ENCODE data around the gene ANKLE1.
"Not testable (repeated sequence)": the region's sequence is repeated elsewhere in the genome, so short reads cannot be mapped to it uniquely, and the experiment has no call there.

Gene ANKLE1

DNA sequence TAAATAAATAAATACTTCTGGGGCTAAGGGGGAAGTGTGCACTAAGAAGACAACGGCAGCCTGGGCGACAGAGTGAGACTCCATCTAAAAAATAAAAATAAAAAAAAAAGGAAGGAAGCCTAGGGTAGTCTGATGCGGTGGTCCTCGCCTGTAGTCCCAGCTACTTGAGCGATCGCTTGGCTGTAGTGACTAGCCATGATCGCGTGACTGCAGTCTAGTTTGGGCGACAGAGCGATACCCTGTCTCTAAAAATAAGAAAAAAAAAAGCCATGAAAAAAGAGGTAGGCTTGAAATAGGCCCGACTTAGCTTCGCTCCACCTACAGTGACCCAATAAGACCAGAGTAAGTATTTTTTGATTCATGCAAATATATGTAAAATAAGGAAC lies 15.1 kb upstream of the ANKLE1 start:
- peaks cover 4 to 7% of the 10 kb centered on the region in 2 donors for H3K4me1 ChIP-seq (ENCODE audit: control insufficient read depth in 2 of 2, insufficient read depth in 1 of 2, low read depth in 1 of 2, low read length in 2 of 2)
- peak overlapping the region; percentile 61 for H2AFZ ChIP-seq (ENCODE audit: low read length)
- H3K4me2 ChIP-seq (ENCODE audit: insufficient read depth, low read length, poor library complexity, severe bottlenecking) = no peak overlapping the region
- no peak overlapping the region for H2BK12ac ChIP-seq (ENCODE audit: low read length)
- H3K4me3 ChIP-seq (ENCODE audit: low read length in 2 of 2) = no peak overlapping the region
- H3K18ac ChIP-seq (ENCODE audit: low read length) = no peak overlapping the region
- no peaks in the 10 kb centered on the region for H3K9me3 ChIP-seq (replicated peaks in 1 of 2; ENCODE audit: control insufficient read depth in 2 of 2, insufficient read depth in 1 of 2, low read depth in 1 of 2, low read length in 2 of 2)
- H3K79me1 ChIP-seq (ENCODE audit: low read depth, low read length) = peaks cover 4% of the 10 kb centered on the region
- no peak overlapping the region for H3K9ac ChIP-seq (ENCODE audit: low read depth, low read length, poor library complexity)
- H2BK120ac ChIP-seq (ENCODE audit: low read depth, low read length) = no peak overlapping the region
- H2BK15ac ChIP-seq (ENCODE audit: low read length) = no peak overlapping the region
- no peak overlapping the region for H2BK5ac ChIP-seq (ENCODE audit: low read length)
- no peak overlapping the region for H3K23ac ChIP-seq (ENCODE audit: low read depth, low read length, poor library complexity)
- no CpG with 5 or more reads among the region's 12 CpGs for WGBS, 2 donors (ENCODE audit: extremely low coverage in 2 of 2, insufficient read length in 2 of 2, insufficient replicate concordance in 1 of 2)
- H2AK5ac ChIP-seq (ENCODE audit: low read depth, low read length) = no peak overlapping the region
- no peak overlapping the region for H3K4ac ChIP-seq (ENCODE audit: low read length)
- no peak overlapping the region for H4K91ac ChIP-seq (ENCODE audit: low read depth, low read length, poor library complexity)
- H3K27ac ChIP-seq (replicated peaks; ENCODE audit: low read length) = no peak overlapping the region
- H3K14ac ChIP-seq (ENCODE audit: low read length) = no peak overlapping the region
- DNase-seq (ENCODE audit: low spot score) = no peak
- no peaks in the 10 kb centered on the region for H3K27me3 ChIP-seq (ENCODE audit: control insufficient read depth in 3 of 3, insufficient read depth in 3 of 3, low read depth in 1 of 3, low read length in 3 of 3)
- H3K36me3 ChIP-seq (replicated peaks in 1 of 2; ENCODE audit: control insufficient read depth in 2 of 2, insufficient read depth in 2 of 2, low read length in 2 of 2) = peaks cover 7 to 22% of the 10 kb centered on the region in 2 donors
- H4K8ac ChIP-seq (ENCODE audit: low read depth, low read length) = no peak overlapping the region

DNA sequence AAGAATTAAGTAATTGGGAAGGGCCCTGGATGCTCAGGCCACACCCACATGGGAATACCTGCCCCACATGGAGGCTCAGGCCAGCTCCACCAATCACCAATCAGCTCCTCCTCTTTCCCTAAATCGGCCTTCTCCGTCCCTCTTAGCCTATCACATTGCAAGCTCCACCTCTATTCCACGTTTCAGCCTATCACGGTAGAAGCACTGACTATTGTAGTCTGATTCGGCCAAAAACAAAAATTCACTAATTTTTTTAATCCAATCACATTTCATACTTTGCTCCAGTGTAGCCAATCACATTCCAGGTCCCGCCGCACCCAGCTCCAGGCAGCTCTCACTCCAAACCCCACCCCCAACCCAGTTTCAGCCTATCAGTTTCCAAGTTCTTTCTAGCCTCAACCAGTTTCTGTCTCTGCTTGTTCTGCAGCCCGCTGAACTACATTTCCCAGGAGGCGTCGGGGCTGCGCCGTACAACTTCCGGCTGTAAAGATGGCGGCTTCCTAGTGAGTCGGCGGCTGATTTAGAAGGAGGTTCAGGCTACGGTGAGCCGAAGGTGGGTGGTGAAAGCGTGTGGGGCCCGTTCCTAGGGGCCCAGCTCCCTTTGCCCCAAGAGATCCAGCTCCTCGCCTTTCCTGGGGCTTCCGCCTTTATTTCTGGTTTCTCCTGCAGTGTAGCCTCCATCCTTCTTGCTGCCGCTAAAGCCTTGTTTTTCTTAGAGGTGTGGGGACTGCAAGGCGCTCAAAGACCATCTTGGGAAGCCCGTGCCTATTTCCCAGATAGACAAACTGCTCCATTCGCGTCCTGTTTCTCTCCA lies 14.5 kb upstream of the ANKLE1 start, which contains the start of gene BABAM1:
Gene BABAM1 (plus strand): TSS at position 469 of the 814 bp plus-strand sequence. CDS start 1,364 bp downstream, outside the sequence.
- no CpG with 5 or more reads among the region's 27 CpGs for WGBS, 2 donors (ENCODE audit: extremely low coverage in 2 of 2, insufficient read length in 2 of 2, insufficient replicate concordance in 1 of 2)
- no peaks in the 10 kb centered on the region for H3K27me3 ChIP-seq (ENCODE audit: control insufficient read depth in 3 of 3, insufficient read depth in 3 of 3, low read depth in 1 of 3, low read length in 3 of 3)
- peak within 1 kb of the TSS; percentile 84 for H3K4me2 ChIP-seq (ENCODE audit: insufficient read depth, low read length, poor library complexity, severe bottlenecking)
- no peaks in the 10 kb centered on the region for H3K9me3 ChIP-seq (replicated peaks in 1 of 2; ENCODE audit: control insufficient read depth in 2 of 2, insufficient read depth in 1 of 2, low read depth in 1 of 2, low read length in 2 of 2)
- no peak within 1 kb of the TSS for H2BK12ac ChIP-seq (ENCODE audit: low read length)
- no peak within 1 kb of the TSS for H2AK5ac ChIP-seq (ENCODE audit: low read depth, low read length)
- no peak within 1 kb of the TSS for H4K8ac ChIP-seq (ENCODE audit: low read depth, low read length)
- H3K4ac ChIP-seq (ENCODE audit: low read length) = no peak within 1 kb of the TSS
- no peak within 1 kb of the TSS for H2BK5ac ChIP-seq (ENCODE audit: low read length)
- H3K4me3 ChIP-seq (ENCODE audit: low read length in 2 of 2) = peak within 1 kb of the TSS; percentile 63 to 87
- DNase-seq (ENCODE audit: low spot score) = peak; percentile 97
- peak within 1 kb of the TSS; percentile 15 for H3K27ac ChIP-seq (replicated peaks; ENCODE audit: low read length)
- H3K23ac ChIP-seq (ENCODE audit: low read depth, low read length, poor library complexity) = no peak within 1 kb of the TSS
- H2BK15ac ChIP-seq (ENCODE audit: low read length) = no peak within 1 kb of the TSS
- H3K4me1 ChIP-seq (ENCODE audit: control insufficient read depth in 2 of 2, insufficient read depth in 1 of 2, low read depth in 1 of 2, low read length in 2 of 2) = peaks cover 4 to 7% of the 10 kb centered on the region in 2 donors
- peaks cover 4% of the 10 kb centered on the region for H3K79me1 ChIP-seq (ENCODE audit: low read depth, low read length)
- H3K14ac ChIP-seq (ENCODE audit: low read length) = no peak within 1 kb of the TSS
- no peak within 1 kb of the TSS for H4K91ac ChIP-seq (ENCODE audit: low read depth, low read length, poor library complexity)
- H3K9ac ChIP-seq (ENCODE audit: low read depth, low read length, poor library complexity) = peak within 1 kb of the TSS; percentile 21
- no peak within 1 kb of the TSS for H2BK120ac ChIP-seq (ENCODE audit: low read depth, low read length)
- peak within 1 kb of the TSS; percentile 36 for H3K18ac ChIP-seq (ENCODE audit: low read length)
- peaks cover 8 to 28% of the 10 kb centered on the region in 2 donors for H3K36me3 ChIP-seq (replicated peaks in 1 of 2; ENCODE audit: control insufficient read depth in 2 of 2, insufficient read depth in 2 of 2, low read length in 2 of 2)
- peak within 1 kb of the TSS; percentile 79 for H2AFZ ChIP-seq (ENCODE audit: low read length)

DNA sequence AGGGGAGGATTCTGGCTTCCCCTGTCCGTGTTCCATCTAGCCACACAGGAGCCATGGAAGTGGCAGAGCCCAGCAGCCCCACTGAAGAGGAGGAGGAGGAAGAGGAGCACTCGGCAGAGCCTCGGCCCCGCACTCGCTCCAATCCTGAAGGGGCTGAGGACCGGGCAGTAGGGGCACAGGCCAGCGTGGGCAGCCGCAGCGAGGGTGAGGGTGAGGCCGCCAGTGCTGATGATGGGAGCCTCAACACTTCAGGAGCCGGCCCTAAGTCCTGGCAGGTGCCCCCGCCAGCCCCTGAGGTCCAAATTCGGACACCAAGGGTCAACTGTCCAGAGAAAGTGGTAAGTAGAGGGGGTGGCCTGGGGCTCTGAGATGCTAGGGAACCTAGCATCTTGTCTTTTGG lies 12.9 kb upstream of the ANKLE1 start:
- peaks cover 4% of the 10 kb centered on the region for H3K79me1 ChIP-seq (ENCODE audit: low read depth, low read length)
- no peak overlapping the region for H2BK5ac ChIP-seq (ENCODE audit: low read length)
- H2BK12ac ChIP-seq (ENCODE audit: low read length) = no peak overlapping the region
- H3K9me3 ChIP-seq (replicated peaks in 1 of 2; ENCODE audit: control insufficient read depth in 2 of 2, insufficient read depth in 1 of 2, low read depth in 1 of 2, low read length in 2 of 2) = no peaks in the 10 kb centered on the region
- no peak overlapping the region for H3K4me2 ChIP-seq (ENCODE audit: insufficient read depth, low read length, poor library complexity, severe bottlenecking)
- H3K4ac ChIP-seq (ENCODE audit: low read length) = no peak overlapping the region
- no peak overlapping the region for H2BK15ac ChIP-seq (ENCODE audit: low read length)
- H2AK5ac ChIP-seq (ENCODE audit: low read depth, low read length) = no peak overlapping the region
- no peak for DNase-seq (ENCODE audit: low spot score)
- peaks cover 4 to 7% of the 10 kb centered on the region in 2 donors for H3K4me1 ChIP-seq (ENCODE audit: control insufficient read depth in 2 of 2, insufficient read depth in 1 of 2, low read depth in 1 of 2, low read length in 2 of 2)
- H2AFZ ChIP-seq (ENCODE audit: low read length) = no peak overlapping the region
- no peak overlapping the region for H3K27ac ChIP-seq (replicated peaks; ENCODE audit: low read length)
- no peak overlapping the region for H3K18ac ChIP-seq (ENCODE audit: low read length)
- H2BK120ac ChIP-seq (ENCODE audit: low read depth, low read length) = no peak overlapping the region
- no peak overlapping the region for H3K9ac ChIP-seq (ENCODE audit: low read depth, low read length, poor library complexity)
- H3K27me3 ChIP-seq (ENCODE audit: control insufficient read depth in 3 of 3, insufficient read depth in 3 of 3, low read depth in 1 of 3, low read length in 3 of 3) = no peaks in the 10 kb centered on the region
- H3K23ac ChIP-seq (ENCODE audit: low read depth, low read length, poor library complexity) = no peak overlapping the region
- H4K8ac ChIP-seq (ENCODE audit: low read depth, low read length) = no peak overlapping the region
- peak overlapping the region in 1 of 2 donors; percentile 20 for H3K4me3 ChIP-seq (ENCODE audit: low read length in 2 of 2)
- H3K36me3 ChIP-seq (replicated peaks in 1 of 2; ENCODE audit: control insufficient read depth in 2 of 2, insufficient read depth in 2 of 2, low read length in 2 of 2) = peaks cover 8 to 35% of the 10 kb centered on the region in 2 donors
- no peak overlapping the region for H4K91ac ChIP-seq (ENCODE audit: low read depth, low read length, poor library complexity)
- H3K14ac ChIP-seq (ENCODE audit: low read length) = no peak overlapping the region
- no CpG with 5 or more reads among the region's 13 CpGs for WGBS, 2 donors (ENCODE audit: extremely low coverage in 2 of 2, insufficient read length in 2 of 2, insufficient replicate concordance in 1 of 2)

DNA sequence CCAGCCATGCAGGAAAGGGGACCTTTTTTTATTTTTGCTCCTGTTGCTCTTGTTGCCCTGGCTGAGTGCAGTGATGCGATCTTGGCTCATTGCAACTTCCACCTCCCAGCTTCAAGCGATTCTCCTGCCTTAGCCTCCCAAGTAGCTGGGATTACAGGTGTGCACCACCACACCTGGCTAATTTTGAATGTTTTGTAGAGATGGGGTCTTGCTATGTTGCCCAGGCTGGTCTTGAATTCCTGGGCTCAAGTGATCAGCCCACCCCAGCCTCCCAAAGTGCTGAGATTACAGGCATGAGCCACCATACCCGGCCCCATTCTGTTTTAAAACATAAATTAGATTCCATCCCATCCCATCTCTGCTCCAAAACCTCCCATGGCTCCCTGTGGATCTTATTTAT lies 6.8 kb upstream of the ANKLE1 start:
- H3K36me3 ChIP-seq (replicated peaks in 1 of 2; ENCODE audit: control insufficient read depth in 2 of 2, insufficient read depth in 2 of 2, low read length in 2 of 2) = peaks cover 34 to 82% of the 10 kb centered on the region in 2 donors
- WGBS, 2 donors (ENCODE audit: extremely low coverage in 2 of 2, insufficient read length in 2 of 2, insufficient replicate concordance in 1 of 2) = no CpG with 5 or more reads among the region's 3 CpGs
- H3K23ac ChIP-seq (ENCODE audit: low read depth, low read length, poor library complexity); H3K4me3 ChIP-seq (ENCODE audit: low read length in 2 of 2); H2BK15ac ChIP-seq (ENCODE audit: low read length); H3K27me3 ChIP-seq (ENCODE audit: control insufficient read depth in 3 of 3, insufficient read depth in 3 of 3, low read depth in 1 of 3, low read length in 3 of 3); H3K14ac ChIP-seq (ENCODE audit: low read length); H2AFZ ChIP-seq (ENCODE audit: low read length); H4K91ac ChIP-seq (ENCODE audit: low read depth, low read length, poor library complexity); H2BK5ac ChIP-seq (ENCODE audit: low read length); H3K79me1 ChIP-seq (ENCODE audit: low read depth, low read length); H3K4me2 ChIP-seq (ENCODE audit: insufficient read depth, low read length, poor library complexity, severe bottlenecking); H2BK120ac ChIP-seq (ENCODE audit: low read depth, low read length); H2BK12ac ChIP-seq (ENCODE audit: low read length); DNase-seq (ENCODE audit: low spot score); H4K8ac ChIP-seq (ENCODE audit: low read depth, low read length); H3K18ac ChIP-seq (ENCODE audit: low read length); H3K9me3 ChIP-seq (replicated peaks in 1 of 2; ENCODE audit: control insufficient read depth in 2 of 2, insufficient read depth in 1 of 2, low read depth in 1 of 2, low read length in 2 of 2); H3K27ac ChIP-seq (replicated peaks; ENCODE audit: low read length); H3K4ac ChIP-seq (ENCODE audit: low read length); H3K9ac ChIP-seq (ENCODE audit: low read depth, low read length, poor library complexity); H3K4me1 ChIP-seq (ENCODE audit: control insufficient read depth in 2 of 2, insufficient read depth in 1 of 2, low read depth in 1 of 2, low read length in 2 of 2); H2AK5ac ChIP-seq (ENCODE audit: low read depth, low read length): not testable (repeated sequence)
